Duodenal mucosa (tissue), 2 donors: ENCODE results near the gene GDI1.

Experiments used
- H3K27ac ChIP-seq: one replicate; pipeline ENCODE4 v1.7.0; 2013; ENCODE audit warnings: low read depth, low read length
- H3K27me3 ChIP-seq, 2 donors: one replicate each; pipeline ENCODE4 v1.7.0; 2013; ENCODE audit warnings: low read length in 2 of 2, control low read depth in 1 of 2; ENCODE audit not compliant: insufficient read depth in 2 of 2, control insufficient read depth in 1 of 2
- H3K36me3 ChIP-seq, 2 donors: one replicate each; pipeline ENCODE4 v1.7.0; 2013; ENCODE audit warnings: low read length in 2 of 2, control low read depth in 1 of 2; ENCODE audit not compliant: insufficient read depth in 2 of 2, control insufficient read depth in 1 of 2
- H3K4me1 ChIP-seq, 2 donors: one replicate each; pipeline ENCODE4 v1.7.0; 2013; ENCODE audit warnings: low read length in 2 of 2, control low read depth in 1 of 2; ENCODE audit not compliant: insufficient read depth in 2 of 2, control insufficient read depth in 1 of 2
- H3K4me3 ChIP-seq, 2 donors: one replicate each; pipeline ENCODE4 v1.7.0; 2013; ENCODE audit warnings: low read length in 2 of 2, low read depth in 1 of 2
- H3K9ac ChIP-seq, 2 donors: one replicate each; pipeline ENCODE4 v1.7.0; 2013; ENCODE audit warnings: low read length in 2 of 2, low read depth in 1 of 2
- H3K9me3 ChIP-seq, 2 donors: one replicate each; pipeline ENCODE4 v1.7.0; 2013; ENCODE audit warnings: low read length in 2 of 2, control low read depth in 1 of 2; ENCODE audit not compliant: control insufficient read depth in 1 of 2

GDI1 gene

DNA sequence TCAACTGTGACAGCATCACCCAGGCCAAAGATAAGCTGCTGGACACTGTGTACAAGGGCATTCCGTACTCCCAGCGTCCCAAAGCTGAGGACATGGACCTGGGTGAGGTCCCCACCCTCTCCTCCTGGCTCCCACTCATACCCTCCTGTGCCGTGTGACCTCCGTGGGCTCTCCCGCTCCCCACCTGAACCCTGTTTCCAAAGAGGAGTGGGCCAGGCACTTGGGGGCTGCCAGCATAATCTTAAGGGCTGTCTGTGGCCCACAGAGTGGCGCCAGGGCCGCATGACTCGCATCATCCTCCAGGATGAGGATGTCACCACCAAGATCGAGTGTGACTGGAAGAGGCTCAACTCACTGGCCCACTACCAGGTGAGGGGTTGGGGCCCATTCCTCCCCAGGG is 32.2 kb downstream of the GDI1 start:
- no peak overlapping the region for H3K9ac ChIP-seq
- H3K4me1 ChIP-seq: no peaks in the 10 kb centered on the region
- no peak overlapping the region for H3K4me3 ChIP-seq
- no peaks in the 10 kb centered on the region for H3K27me3 ChIP-seq
- no peak overlapping the region for H3K27ac ChIP-seq
- no peaks in the 10 kb centered on the region for H3K9me3 ChIP-seq
- peaks cover 0 to 28% of the 10 kb centered on the region in 2 donors for H3K36me3 ChIP-seq

- Histone ChIP-seq H3K36me3 (peaks cover 0 to 24% of the 10 kb centered on the region in 2 donors), H3K27me3 (no peaks in the 10 kb centered on the region), H3K4me1 (no peaks in the 10 kb centered on the region), H3K9ac (no peak overlapping the region), H3K9me3 (no peaks in the 10 kb centered on the region), H3K27ac (no peak overlapping the region), H3K4me3 (no peak overlapping the region)
Measured at GRCh38 chrX:154469880-154470279, 32.9 kb downstream of the GDI1 start.

- Histone ChIP-seq H3K36me3 (peaks cover 0 to 24% of the 10 kb centered on the region in 2 donors), H3K9ac (no peak overlapping the region), H3K9me3 (no peaks in the 10 kb centered on the region), H3K27ac (no peak overlapping the region), H3K4me1 (no peaks in the 10 kb centered on the region), H3K4me3 (no peak overlapping the region), H3K27me3 (no peaks in the 10 kb centered on the region)
Measured at GRCh38 chrX:154470434-154470833, 33.5 kb downstream of the GDI1 start.

- H3K36me3 ChIP-seq: peaks cover 0 to 18% of the 10 kb centered on the region in 2 donors
- no peaks in the 10 kb centered on the region for H3K9me3 ChIP-seq
- H3K9ac ChIP-seq: no peak overlapping the region
- H3K27ac ChIP-seq: no peak overlapping the region
- H3K4me1 ChIP-seq: no peaks in the 10 kb centered on the region
- no peak overlapping the region for H3K4me3 ChIP-seq
- no peaks in the 10 kb centered on the region for H3K27me3 ChIP-seq
Measured at GRCh38 chrX:154470914-154471568, 34.1 kb downstream of the GDI1 start.

GRCh38 chrX:154471839-154472684 is 35.1 kb downstream of the GDI1 start:
- H3K4me3 ChIP-seq: no peak overlapping the region
- H3K9me3 ChIP-seq: no peaks in the 10 kb centered on the region
- no peak overlapping the region for H3K27ac ChIP-seq
- H3K4me1 ChIP-seq: no peaks in the 10 kb centered on the region
- H3K27me3 ChIP-seq: no peaks in the 10 kb centered on the region
- H3K36me3 ChIP-seq: peaks cover 0 to 13% of the 10 kb centered on the region in 2 donors
- H3K9ac ChIP-seq: no peak overlapping the region

GRCh38 chrX:154472685-154473632 is 36.0 kb downstream of the GDI1 start:
- no peaks in the 10 kb centered on the region for H3K9me3 ChIP-seq
- H3K4me3 ChIP-seq: no peak overlapping the region
- H3K4me1 ChIP-seq: peaks cover 0 to 2% of the 10 kb centered on the region in 2 donors
- H3K9ac ChIP-seq: no peak overlapping the region
- peaks cover 0 to 13% of the 10 kb centered on the region in 2 donors for H3K36me3 ChIP-seq
- H3K27ac ChIP-seq: no peak overlapping the region
- H3K27me3 ChIP-seq: no peaks in the 10 kb centered on the region

- H3K27ac ChIP-seq: no peak overlapping the region
- H3K4me1 ChIP-seq: peaks cover 0 to 6% of the 10 kb centered on the region in 2 donors
- no peaks in the 10 kb centered on the region for H3K27me3 ChIP-seq
- no peak overlapping the region for H3K9ac ChIP-seq
- H3K4me3 ChIP-seq: no peak overlapping the region
- H3K9me3 ChIP-seq: no peaks in the 10 kb centered on the region
- peaks cover 0 to 13% of the 10 kb centered on the region in 2 donors for H3K36me3 ChIP-seq
Measured at GRCh38 chrX:154473683-154474082, 36.7 kb downstream of the GDI1 start.

DNA sequence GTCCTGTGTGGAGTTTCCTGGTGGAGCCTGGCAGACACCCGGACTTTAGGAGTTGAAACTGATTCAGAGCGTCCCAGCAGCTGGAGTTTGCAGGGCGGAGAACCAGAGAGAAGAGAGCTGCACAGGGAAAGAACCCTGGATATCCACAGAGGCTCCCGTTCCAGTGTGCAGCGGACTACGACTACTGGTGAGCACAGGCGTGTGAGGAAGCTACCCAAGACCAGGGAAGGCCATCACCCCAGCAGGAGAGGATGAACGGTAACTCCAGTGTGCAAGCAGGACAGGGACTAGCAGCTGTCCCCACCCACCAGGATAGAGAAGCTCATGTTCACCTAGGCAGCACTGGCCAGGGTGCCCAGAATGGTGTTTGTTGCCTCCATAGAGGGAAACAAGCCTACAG is 39.9 kb downstream of the GDI1 start:
- H3K9me3 ChIP-seq: no peaks in the 10 kb centered on the region
- no peak overlapping the region for H3K27ac ChIP-seq
- no peaks in the 10 kb centered on the region for H3K36me3 ChIP-seq
- no peak overlapping the region for H3K4me3 ChIP-seq
- no peaks in the 10 kb centered on the region for H3K27me3 ChIP-seq
- no peak overlapping the region for H3K9ac ChIP-seq
- H3K4me1 ChIP-seq: peaks cover 0 to 11% of the 10 kb centered on the region in 2 donors

DNA sequence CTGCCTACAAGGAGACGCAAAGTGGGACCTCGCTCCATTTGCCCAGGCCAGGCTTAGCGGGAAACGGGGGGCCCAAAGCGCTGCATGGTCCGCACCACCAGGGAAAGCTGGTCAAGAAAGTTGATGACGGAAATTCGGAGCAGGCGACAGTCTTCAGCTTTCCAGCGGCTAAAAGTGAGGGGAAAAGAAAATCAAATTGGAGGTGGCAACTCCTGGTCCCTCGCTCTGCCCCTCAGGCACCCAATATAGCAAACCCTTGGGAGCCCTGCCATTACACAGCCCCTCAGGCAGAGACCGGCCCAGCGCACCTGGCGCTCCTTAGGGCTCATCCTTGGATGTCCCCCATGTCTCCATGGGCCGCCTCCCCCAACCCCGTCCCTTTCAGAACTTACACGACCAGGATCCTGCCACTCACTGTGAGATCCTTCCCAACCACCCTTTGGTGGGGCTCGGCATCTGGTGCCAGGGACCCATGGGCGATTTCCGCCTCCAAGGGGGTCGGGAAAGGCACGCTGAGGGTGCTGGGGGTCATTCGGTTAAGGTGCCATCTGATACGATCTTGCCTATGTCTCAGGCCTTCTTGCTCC is 41.0 kb downstream of the GDI1 start:
- Histone ChIP-seq H3K27me3 (no peaks in the 10 kb centered on the region), H3K27ac (no peak overlapping the region), H3K4me3 (peak overlapping the region; percentile 54 to 60), H3K4me1 (peaks cover 0 to 11% of the 10 kb centered on the region in 2 donors), H3K36me3 (no peaks in the 10 kb centered on the region), H3K9ac (peak overlapping the region; percentile 48 to 54), H3K9me3 (no peaks in the 10 kb centered on the region)
